Stimulated activated CD4-positive, alpha-beta T cell treated with anti-CD3 and anti-CD28 coated beads, Interleukin-1b, Interleukin-23, amount 100 ng/mL, for 4 hours (primary cell): ENCODE data around the gene HOPX.
"Not testable (repeated sequence)": the region's sequence is repeated elsewhere in the genome, so short reads cannot be mapped to it uniquely, and the experiment has no call there.

ENCODE experiments used
- DNase-seq, 2 donors: peaks; one replicate each; pipeline ENCODE4 v3.0.0-alpha.2; 2020; ENCODE audit warnings: low read depth in 2 of 2

The HOPX gene

GRCh38 chr4:56681158-56681852 lies at the start of gene HOPX:
TSS of gene HOPX (minus strand) at chr4:56681296. CDS start at chr4:56657816, 23,480 bp downstream.
- DNase-seq, result peak; percentile 30 to 53

DNA sequence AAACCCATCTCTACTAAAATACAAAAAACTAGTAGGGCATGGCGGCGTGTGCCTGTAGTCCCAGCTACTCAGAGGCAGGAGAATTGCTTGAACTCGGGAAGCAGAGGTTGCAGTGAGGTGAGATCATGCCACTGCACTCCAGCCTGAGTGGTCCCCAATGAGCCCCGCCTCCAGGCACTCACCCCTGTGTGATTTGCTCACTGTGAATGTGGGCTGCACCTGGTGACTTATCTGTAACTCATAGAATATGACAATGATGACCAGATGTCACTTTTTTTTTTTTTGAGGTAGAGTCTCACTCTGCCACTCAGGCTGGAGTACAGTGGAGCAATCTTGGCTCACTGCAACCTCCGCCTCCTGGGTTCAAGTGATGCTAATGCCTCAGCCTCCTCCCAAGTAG lies 49.0 kb upstream of the HOPX start:
- DNase-seq, result no peak

GRCh38 chr4:56728512-56728911 lies 47.4 kb upstream of the HOPX start:
- DNase-seq, result no peak

GRCh38 chr4:56727150-56727549 lies 46.1 kb upstream of the HOPX start:
- DNase-seq, result no peak

GRCh38 chr4:56726593-56726992 lies 45.5 kb upstream of the HOPX start:
- DNase-seq, result not testable (repeated sequence)

GRCh38 chr4:56723659-56724230 lies 42.6 kb upstream of the HOPX start:
- DNase-seq, result no peak

- peak in 1 of 2 donors; percentile 2 for DNase-seq
Observed at GRCh38 chr4:56723201-56723605, 42.1 kb upstream of the HOPX start.

- no peak for DNase-seq
Observed at GRCh38 chr4:56708146-56708545, 27.1 kb upstream of the HOPX start.

GRCh38 chr4:56705966-56706365 lies 24.9 kb upstream of the HOPX start:
- DNase-seq, result no peak

DNA sequence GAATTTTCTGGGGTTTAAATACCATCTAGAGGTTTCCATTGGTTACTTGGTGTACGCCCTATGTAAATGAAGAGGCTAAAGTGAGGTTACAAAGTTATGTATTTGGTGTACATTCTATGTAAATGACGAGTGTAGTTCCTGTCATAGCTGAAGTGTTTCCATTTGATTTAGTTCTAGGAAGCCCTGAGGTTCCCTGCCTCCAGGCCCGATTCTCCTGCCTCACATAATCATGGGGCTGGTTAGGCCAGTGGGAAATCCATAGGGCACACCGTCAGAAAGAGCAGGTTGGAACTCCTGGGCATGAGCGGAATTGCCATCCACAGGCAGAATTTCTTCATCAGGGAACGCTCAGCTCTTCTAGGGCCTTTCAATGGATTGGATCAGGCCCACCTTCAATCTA lies 24.2 kb upstream of the HOPX start:
- no peak for DNase-seq

- no peak for DNase-seq
Observed at GRCh38 chr4:56704089-56704871, 23.2 kb upstream of the HOPX start.

GRCh38 chr4:56703378-56703777 lies 22.3 kb upstream of the HOPX start:
- DNase-seq, result no peak

GRCh38 chr4:56701644-56702043 lies 20.5 kb upstream of the HOPX start:
- no peak for DNase-seq

- no peak for DNase-seq
Observed at GRCh38 chr4:56701161-56701480, 20.0 kb upstream of the HOPX start.

DNA sequence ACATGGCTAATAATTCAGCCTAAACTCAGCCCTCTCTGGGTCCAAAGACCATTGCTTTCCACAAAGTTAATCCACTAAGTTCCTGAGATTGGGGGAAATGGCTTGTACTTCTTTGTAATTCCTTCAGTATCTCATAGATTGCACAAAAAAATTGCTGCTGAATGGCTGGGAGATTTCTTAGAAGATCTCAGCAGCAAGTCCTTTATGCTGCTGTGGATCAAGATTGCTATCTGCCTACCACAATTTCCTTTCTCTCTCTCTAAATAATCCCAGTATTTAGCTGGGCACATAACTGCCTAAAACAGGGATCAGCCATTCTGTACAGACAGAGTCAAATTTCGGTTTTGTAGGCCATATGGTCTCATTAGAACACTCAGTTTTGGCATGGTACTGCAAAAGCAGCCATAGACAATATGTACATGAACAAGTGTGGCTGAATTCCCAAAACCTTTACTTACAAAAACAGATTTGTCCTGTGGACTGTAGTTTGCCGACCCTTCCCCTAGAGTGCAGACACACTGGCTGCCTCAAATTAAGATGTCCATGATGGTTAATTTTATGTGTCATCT lies 18.5 kb upstream of the HOPX start:
- DNase-seq, result no peak

- no peak for DNase-seq
Observed at GRCh38 chr4:56698329-56698728, 17.2 kb upstream of the HOPX start.

- DNase-seq, result no peak
Observed at GRCh38 chr4:56696056-56696455, 15.0 kb upstream of the HOPX start.

- DNase-seq, result not testable (repeated sequence)
Observed at GRCh38 chr4:56693476-56693875, 12.4 kb upstream of the HOPX start.

GRCh38 chr4:56692576-56692975 lies 11.5 kb upstream of the HOPX start:
- no peak for DNase-seq

GRCh38 chr4:56691425-56691824 lies 10.3 kb upstream of the HOPX start:
- no peak for DNase-seq

- DNase-seq, result no peak
Observed at GRCh38 chr4:56690393-56690792, 9.3 kb upstream of the HOPX start.

GRCh38 chr4:56689201-56689969 lies 8.3 kb upstream of the HOPX start:
- DNase-seq, result no peak
